GM12878 (cell line): Measurements from ENCODE around the gene OCA2.

Source experiments
- CREB1 ChIP-seq: IDR thresholded peaks from 2 replicates; pipeline ENCODE4 v1.6.1; 2012; ENCODE audit warnings: low read depth, mild to moderate bottlenecking, inconsistent platforms
- EZH2 ChIP-seq: IDR thresholded peaks from 2 replicates; pipeline ENCODE4 v1.6.1; 2012; ENCODE audit warnings: low read depth, mild to moderate bottlenecking, control low read depth, inconsistent platforms, low read length, borderline replicate concordance; ENCODE audit not compliant: control insufficient read depth
- GABPA ChIP-seq: IDR thresholded peaks from 2 replicates; pipeline ENCODE4 v1.6.1; 2014; ENCODE audit warnings: antibody characterized with exemption, low read depth, mild to moderate bottlenecking, inconsistent platforms
- JUNB ChIP-seq: IDR thresholded peaks from 2 replicates; pipeline ENCODE4 v1.6.1; 2016; ENCODE audit warnings: antibody characterized with exemption, mild to moderate bottlenecking
- NR2C2 ChIP-seq: IDR thresholded peaks from 2 replicates; pipeline ENCODE4 v1.6.1; 2011; ENCODE audit warnings: borderline replicate concordance, low read depth; ENCODE audit not compliant: control insufficient read depth, insufficient read length
- POLR2A ChIP-seq: IDR thresholded peaks from 2 replicates; pipeline ENCODE4 v1.6.1; 2011; ENCODE audit warnings: low read depth, mild to moderate bottlenecking, low read length
- POLR2AphosphoS5 ChIP-seq: IDR thresholded peaks from 2 replicates; pipeline ENCODE4 v1.6.1; 2011; ENCODE audit warnings: mild to moderate bottlenecking, low read length, inconsistent platforms
- RAD21 ChIP-seq: IDR thresholded peaks from 2 replicates; pipeline ENCODE4 v1.6.1; 2011; ENCODE audit warnings: mild to moderate bottlenecking, low read depth, low read length, moderate library complexity; ENCODE audit not compliant: insufficient read depth
- SRF ChIP-seq, 2 experiments: IDR thresholded peaks; 2 replicates each; pipeline ENCODE4 v1.6.1; 2011; ENCODE audit warnings: low read depth in 2 of 2, low read length in 2 of 2, mild to moderate bottlenecking in 1 of 2, moderate library complexity in 1 of 2
- SUZ12 ChIP-seq: fragments of 200-600 bp; sonication (generic); IDR thresholded peaks from one replicate; pipeline ENCODE4 v1.6.1; 2018; ENCODE audit warnings: antibody characterized with exemption, mild to moderate bottlenecking; ENCODE audit not compliant: unreplicated experiment
- ZNF274 ChIP-seq: IDR thresholded peaks from one replicate; pipeline ENCODE4 v1.8.0; 2011; ENCODE audit not compliant: insufficient read length, insufficient read depth
- ZZZ3 ChIP-seq: IDR thresholded peaks from 2 replicates; pipeline ENCODE4 v1.6.1; 2011; ENCODE audit warnings: low read depth; ENCODE audit not compliant: control insufficient read depth, insufficient read length
- TF ChIP-seq, protein P1 (sequence below), 3 experiments: IDR thresholded peaks in 2 of 3; conservative IDR thresholded peaks in 1 of 3; 2 replicates each; pipeline ENCODE4 v1.5.1; 2011; ENCODE audit warnings: low read depth in 3 of 3, low read length in 3 of 3, mild to moderate bottlenecking in 3 of 3, control low read depth in 2 of 3, moderate library complexity in 2 of 3, inconsistent platforms in 1 of 3, mixed read lengths in 1 of 3; ENCODE audit not compliant: control insufficient read depth in 2 of 3, insufficient read depth in 1 of 3; ENCODE audit errors: extremely low read depth in 1 of 3

DNA sequence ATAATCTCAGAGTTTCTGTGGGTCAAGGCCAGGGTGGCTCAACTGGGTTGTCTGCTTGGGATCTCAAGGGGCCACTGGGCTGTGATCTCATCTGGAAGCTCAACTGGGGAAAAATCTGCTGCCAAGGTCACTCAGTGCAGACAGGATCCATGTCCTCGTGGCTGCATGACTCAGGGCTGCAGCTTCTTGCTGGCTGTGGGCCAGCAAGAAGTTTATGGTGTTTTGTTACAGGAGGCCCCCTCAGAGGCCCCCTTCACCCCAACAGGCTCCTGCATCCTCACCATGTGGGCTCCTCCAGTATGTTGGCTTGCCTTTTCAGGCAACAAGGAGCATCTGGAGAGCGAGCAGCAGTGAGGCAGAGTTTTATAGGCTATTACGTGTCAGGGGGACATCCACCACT is 14.6 kb downstream of the OCA2 start:
- TF ChIP-seq, protein P1, sequence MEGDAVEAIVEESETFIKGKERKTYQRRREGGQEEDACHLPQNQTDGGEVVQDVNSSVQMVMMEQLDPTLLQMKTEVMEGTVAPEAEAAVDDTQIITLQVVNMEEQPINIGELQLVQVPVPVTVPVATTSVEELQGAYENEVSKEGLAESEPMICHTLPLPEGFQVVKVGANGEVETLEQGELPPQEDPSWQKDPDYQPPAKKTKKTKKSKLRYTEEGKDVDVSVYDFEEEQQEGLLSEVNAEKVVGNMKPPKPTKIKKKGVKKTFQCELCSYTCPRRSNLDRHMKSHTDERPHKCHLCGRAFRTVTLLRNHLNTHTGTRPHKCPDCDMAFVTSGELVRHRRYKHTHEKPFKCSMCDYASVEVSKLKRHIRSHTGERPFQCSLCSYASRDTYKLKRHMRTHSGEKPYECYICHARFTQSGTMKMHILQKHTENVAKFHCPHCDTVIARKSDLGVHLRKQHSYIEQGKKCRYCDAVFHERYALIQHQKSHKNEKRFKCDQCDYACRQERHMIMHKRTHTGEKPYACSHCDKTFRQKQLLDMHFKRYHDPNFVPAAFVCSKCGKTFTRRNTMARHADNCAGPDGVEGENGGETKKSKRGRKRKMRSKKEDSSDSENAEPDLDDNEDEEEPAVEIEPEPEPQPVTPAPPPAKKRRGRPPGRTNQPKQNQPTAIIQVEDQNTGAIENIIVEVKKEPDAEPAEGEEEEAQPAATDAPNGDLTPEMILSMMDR (IDR thresholded peaks at IDR 0.05 in 2 of 3, conservative IDR thresholded peaks at IDR 0.05 in 1 of 3; ENCODE audit: control insufficient read depth in 2 of 3, extremely low read depth in 1 of 3, insufficient read depth in 1 of 3, low read depth in 3 of 3, low read length in 3 of 3): no peak
- no peak for TF ChIP-seq SRF (IDR thresholded peaks at IDR 0.05; ENCODE audit: low read depth in 2 of 2, low read length in 2 of 2)
- TF ChIP-seq RAD21: no peak
- no peak for TF ChIP-seq JUNB
- no peak for TF ChIP-seq POLR2A
- TF ChIP-seq GABPA: no peak
- no peak for TF ChIP-seq CREB1
- no peak for TF ChIP-seq POLR2AphosphoS5
- no peak for TF ChIP-seq ZNF274
- no peak for TF ChIP-seq NR2C2
- no peak for TF ChIP-seq SUZ12
- no peak for TF ChIP-seq EZH2
- TF ChIP-seq ZZZ3: no peak
